ENCODE measurements around the gene MEP1B.
"Not testable (repeated sequence)": the region's sequence is repeated elsewhere in the genome, so short reads cannot be mapped to it uniquely, and the experiment has no call there.

Gene MEP1B

GRCh38 chr18:32213693-32214092 lies 23.9 kb downstream of the MEP1B start:
- no peak overlapping the region for H2AFZ ChIP-seq
- no peaks in the 10 kb centered on the region for H3K79me2 ChIP-seq
- no peaks in the 10 kb centered on the region for H3K4me1 ChIP-seq
- H3K27ac ChIP-seq = no peak overlapping the region
- no peak for TF ChIP-seq CTCF (IDR thresholded peaks at IDR 0.05)
- no peaks in the 10 kb centered on the region for H3K27me3 ChIP-seq (ENCODE audit: control insufficient read depth, insufficient read depth, low read length)
- H3K4me3 ChIP-seq (ENCODE audit: low read depth, low read length) = no peak overlapping the region
- no peak overlapping the region for H3K4me2 ChIP-seq (ENCODE audit: low read length)
- H3K9ac ChIP-seq = no peak overlapping the region
- H3K36me3 ChIP-seq (ENCODE audit: control insufficient read depth, insufficient read depth, low read length) = no peaks in the 10 kb centered on the region
- no peaks in the 10 kb centered on the region for H3K9me3 ChIP-seq (ENCODE audit: control insufficient read depth, low read length)

- H2AFZ ChIP-seq = no peak overlapping the region
- H3K9ac ChIP-seq = no peak overlapping the region
- no peaks in the 10 kb centered on the region for H3K4me1 ChIP-seq
- H3K4me2 ChIP-seq (ENCODE audit: low read length) = no peak overlapping the region
- no peak for TF ChIP-seq CTCF (IDR thresholded peaks at IDR 0.05)
- no peaks in the 10 kb centered on the region for H3K79me2 ChIP-seq
- no peak overlapping the region for H3K27ac ChIP-seq
- H3K36me3 ChIP-seq (ENCODE audit: control insufficient read depth, insufficient read depth, low read length) = no peaks in the 10 kb centered on the region
- no peaks in the 10 kb centered on the region for H3K9me3 ChIP-seq (ENCODE audit: control insufficient read depth, low read length)
- no peak overlapping the region for H3K4me3 ChIP-seq (ENCODE audit: low read depth, low read length)
- H3K27me3 ChIP-seq (ENCODE audit: control insufficient read depth, insufficient read depth, low read length) = no peaks in the 10 kb centered on the region
Measured at GRCh38 chr18:32216390-32216789, 26.6 kb downstream of the MEP1B start.

- Histone ChIP-seq H3K4me3 (ENCODE audit: low read depth, low read length) (no peak overlapping the region), H3K4me2 (ENCODE audit: low read length) (no peak overlapping the region), H3K79me2 (no peaks in the 10 kb centered on the region), H3K9ac (no peak overlapping the region), H3K36me3 (ENCODE audit: control insufficient read depth, insufficient read depth, low read length) (no peaks in the 10 kb centered on the region), H3K27ac (no peak overlapping the region), H3K4me1 (no peaks in the 10 kb centered on the region), H2AFZ (no peak overlapping the region), H3K9me3 (ENCODE audit: control insufficient read depth, low read length) (no peaks in the 10 kb centered on the region), H3K27me3 (ENCODE audit: control insufficient read depth, insufficient read depth, low read length) (no peaks in the 10 kb centered on the region)
- TF ChIP-seq CTCF (IDR thresholded peaks at IDR 0.05) = no peak
Measured at GRCh38 chr18:32219431-32220018, 29.7 kb downstream of the MEP1B start.

GRCh38 chr18:32233348-32233747 lies 43.5 kb downstream of the MEP1B start:
- H3K27me3 ChIP-seq (ENCODE audit: control insufficient read depth, insufficient read depth, low read length); H3K9me3 ChIP-seq (ENCODE audit: control insufficient read depth, low read length): not testable (repeated sequence)

GRCh38 chr18:32237049-32237448 lies 47.2 kb downstream of the MEP1B start:
- Histone ChIP-seq H3K4me1 (no peaks in the 10 kb centered on the region), H3K36me3 (ENCODE audit: control insufficient read depth, insufficient read depth, low read length) (no peaks in the 10 kb centered on the region), H3K4me2 (ENCODE audit: low read length) (no peak overlapping the region), H3K27me3 (ENCODE audit: control insufficient read depth, insufficient read depth, low read length) (no peaks in the 10 kb centered on the region), H2AFZ (no peak overlapping the region), H3K27ac (no peak overlapping the region), H3K4me3 (ENCODE audit: low read depth, low read length) (no peak overlapping the region), H3K79me2 (no peaks in the 10 kb centered on the region), H3K9me3 (ENCODE audit: control insufficient read depth, low read length) (no peaks in the 10 kb centered on the region), H3K9ac (no peak overlapping the region)
- no peak for TF ChIP-seq CTCF (IDR thresholded peaks at IDR 0.05)

More at GRCh38 chr18:32233348-32233747, 43.5 kb downstream of the MEP1B start:
- H3K79me2 ChIP-seq; H3K9ac ChIP-seq; H2AFZ ChIP-seq; H3K4me1 ChIP-seq; H3K27ac ChIP-seq; H3K4me3 ChIP-seq (ENCODE audit: low read depth, low read length); H3K4me2 ChIP-seq (ENCODE audit: low read length); H3K36me3 ChIP-seq (ENCODE audit: control insufficient read depth, insufficient read depth, low read length): not testable (repeated sequence)
